Mesenchymal stem cell (in vitro differentiated cells and primary cell): ENCODE results near the gene SEMA4D.

ENCODE experiments used
- DNase-seq: peaks from one replicate; pipeline ENCODE4 v3.0.0-alpha.2; 2013
- H2AFZ ChIP-seq: one replicate; pipeline ENCODE4 v1.6.1; 2013; ENCODE audit warnings: low read depth, mild to moderate bottlenecking, control low read depth, inconsistent platforms, low read length, moderate library complexity
- H2AK5ac ChIP-seq: 2 replicates; pipeline ENCODE4 v1.6.1; 2013; ENCODE audit warnings: low read length, moderate library complexity, mild to moderate bottlenecking, inconsistent platforms; ENCODE audit not compliant: severe bottlenecking
- H2BK120ac ChIP-seq: one replicate; pipeline ENCODE4 v1.6.1; 2013; ENCODE audit warnings: low read depth, mild to moderate bottlenecking, inconsistent platforms, low read length, moderate library complexity
- H2BK12ac ChIP-seq, 2 experiments: one replicate each; pipeline ENCODE4 v1.6.1; 2013; ENCODE audit warnings: inconsistent platforms in 2 of 2, low read length in 2 of 2, mild to moderate bottlenecking in 2 of 2, moderate library complexity in 2 of 2, control low read depth in 1 of 2
- H2BK15ac ChIP-seq: one replicate; pipeline ENCODE4 v1.6.1; 2013; ENCODE audit warnings: mild to moderate bottlenecking, low read depth, inconsistent platforms; ENCODE audit not compliant: poor library complexity, severe bottlenecking
- H2BK5ac ChIP-seq: 2 replicates; pipeline ENCODE4 v1.6.1; 2013; ENCODE audit warnings: low read depth, mild to moderate bottlenecking, low read length, control low read depth, inconsistent platforms; ENCODE audit not compliant: poor library complexity, severe bottlenecking
- H3K14ac ChIP-seq, 2 experiments: one replicate each; pipeline ENCODE4 v1.6.1; 2013; ENCODE audit warnings: inconsistent platforms in 2 of 2, low read length in 2 of 2, control low read depth in 1 of 2, mild to moderate bottlenecking in 1 of 2, moderate library complexity in 1 of 2
- H3K18ac ChIP-seq, 2 experiments: one replicate each; pipeline ENCODE4 v1.6.1; 2013; ENCODE audit warnings: inconsistent platforms in 2 of 2, low read length in 2 of 2, control low read depth in 1 of 2, low read depth in 1 of 2, mild to moderate bottlenecking in 1 of 2
- H3K23ac ChIP-seq, 2 experiments: one replicate each; pipeline ENCODE4 v1.6.1; 2013; ENCODE audit warnings: inconsistent platforms in 2 of 2, low read length in 2 of 2, mild to moderate bottlenecking in 2 of 2, moderate library complexity in 2 of 2, control low read depth in 1 of 2
- H3K27ac ChIP-seq: 2 replicates; pipeline ENCODE4 v1.5.1; 2013; ENCODE audit warnings: mild to moderate bottlenecking, moderate library complexity, low read length, control low read depth, inconsistent platforms; ENCODE audit not compliant: poor library complexity, severe bottlenecking
- H3K27me3 ChIP-seq, 2 experiments: 2 replicates each; pipeline versions ENCODE4 v1.6.1 to v1.7.0; 2013; ENCODE audit warnings: low read length in 2 of 2, mild to moderate bottlenecking in 2 of 2, moderate library complexity in 2 of 2, control low read depth in 1 of 2, inconsistent platforms in 1 of 2; ENCODE audit not compliant: control insufficient read depth in 1 of 2, insufficient read depth in 1 of 2
- H3K36me3 ChIP-seq, 2 experiments: 2 replicates each; pipeline versions ENCODE4 v1.6.1 to v1.7.0; 2013; ENCODE audit warnings: low read length in 2 of 2, control low read depth in 1 of 2, inconsistent platforms in 1 of 2, low read depth in 1 of 2, mild to moderate bottlenecking in 1 of 2; ENCODE audit not compliant: insufficient read depth in 2 of 2, control insufficient read depth in 1 of 2
- H3K4ac ChIP-seq, 2 experiments: one replicate each; pipeline ENCODE4 v1.6.1; 2013; ENCODE audit warnings: inconsistent platforms in 2 of 2, low read length in 2 of 2, mild to moderate bottlenecking in 2 of 2, moderate library complexity in 2 of 2, control low read depth in 1 of 2, low read depth in 1 of 2
- H3K4me1 ChIP-seq: 2 replicates; pipeline ENCODE4 v1.6.1; 2013; ENCODE audit warnings: low read depth, low read length, control low read depth; ENCODE audit not compliant: control insufficient read depth, insufficient read depth
- H3K4me2 ChIP-seq: 2 replicates; pipeline ENCODE4 v1.6.1; 2013; ENCODE audit warnings: low read length, mild to moderate bottlenecking, inconsistent platforms; ENCODE audit not compliant: poor library complexity, severe bottlenecking
- H3K4me3 ChIP-seq, 2 experiments: 2 replicates each; pipeline versions ENCODE4 v1.5.1 to v1.7.0; 2013; ENCODE audit warnings: low read length in 2 of 2, mild to moderate bottlenecking in 2 of 2, control low read depth in 1 of 2, low read depth in 1 of 2; ENCODE audit not compliant: insufficient read depth in 1 of 2
- H3K79me1 ChIP-seq: replicated peaks from 2 replicates; pipeline ENCODE4 v1.6.1; 2013; ENCODE audit warnings: mild to moderate bottlenecking, control low read depth, low read length, inconsistent platforms; ENCODE audit not compliant: poor library complexity, severe bottlenecking
- H3K9ac ChIP-seq: 2 replicates; pipeline ENCODE4 v1.7.0; 2013; ENCODE audit warnings: mild to moderate bottlenecking, low read length, moderate library complexity
- H3K9me3 ChIP-seq: 2 replicates; pipeline ENCODE4 v1.7.0; 2013; ENCODE audit warnings: mild to moderate bottlenecking, low read length; ENCODE audit not compliant: control insufficient read depth
- H4K8ac ChIP-seq: one replicate; pipeline ENCODE4 v1.6.1; 2013; ENCODE audit warnings: inconsistent platforms, mild to moderate bottlenecking, low read length, moderate library complexity
- H4K91ac ChIP-seq: one replicate; pipeline ENCODE4 v1.6.1; 2013; ENCODE audit warnings: mild to moderate bottlenecking, low read length, inconsistent platforms
- WGBS: methylation state at CpG from one replicate; pipeline ENCODE4 v1.1.7; 2013; ENCODE audit warnings: mixed read lengths; 5-methylcytosine and 5-hydroxymethylcytosine counted together

Gene SEMA4D

GRCh38 chr9:89380437-89381307 is 117.2 kb downstream of the SEMA4D start:
- H3K4ac ChIP-seq: peak overlapping the region in 1 of 2 experiments; percentile 35
- no peak overlapping the region for H3K23ac ChIP-seq
- H3K4me2 ChIP-seq: no peak overlapping the region
- WGBS: 60% methylated on average over 26 of the region's 26 CpGs
- peak overlapping the region; percentile 30 for H3K27ac ChIP-seq
- peak overlapping the region in 1 of 2 experiments; percentile 45 for H3K14ac ChIP-seq
- peaks cover 0 to 72% of the 10 kb centered on the region in 2 experiments for H3K36me3 ChIP-seq
- no peak overlapping the region for H3K9ac ChIP-seq
- H3K18ac ChIP-seq: peak overlapping the region; percentile 2 to 64
- H3K4me3 ChIP-seq: no peak overlapping the region
- H2BK15ac ChIP-seq: peak overlapping the region; percentile 85
- H2AK5ac ChIP-seq: no peak overlapping the region
- no peak overlapping the region for H2BK120ac ChIP-seq
- no peaks in the 10 kb centered on the region for H3K9me3 ChIP-seq
- H2AFZ ChIP-seq: no peak overlapping the region
- no peaks in the 10 kb centered on the region for H3K79me1 ChIP-seq
- peak; percentile 75 for DNase-seq
- H3K27me3 ChIP-seq: peaks cover 0 to 4% of the 10 kb centered on the region in 2 experiments
- H2BK12ac ChIP-seq: peak overlapping the region in 1 of 2 experiments; percentile 37
- H4K8ac ChIP-seq: no peak overlapping the region
- no peak overlapping the region for H4K91ac ChIP-seq
- no peak overlapping the region for H2BK5ac ChIP-seq
- peaks cover 22% of the 10 kb centered on the region for H3K4me1 ChIP-seq

DNA sequence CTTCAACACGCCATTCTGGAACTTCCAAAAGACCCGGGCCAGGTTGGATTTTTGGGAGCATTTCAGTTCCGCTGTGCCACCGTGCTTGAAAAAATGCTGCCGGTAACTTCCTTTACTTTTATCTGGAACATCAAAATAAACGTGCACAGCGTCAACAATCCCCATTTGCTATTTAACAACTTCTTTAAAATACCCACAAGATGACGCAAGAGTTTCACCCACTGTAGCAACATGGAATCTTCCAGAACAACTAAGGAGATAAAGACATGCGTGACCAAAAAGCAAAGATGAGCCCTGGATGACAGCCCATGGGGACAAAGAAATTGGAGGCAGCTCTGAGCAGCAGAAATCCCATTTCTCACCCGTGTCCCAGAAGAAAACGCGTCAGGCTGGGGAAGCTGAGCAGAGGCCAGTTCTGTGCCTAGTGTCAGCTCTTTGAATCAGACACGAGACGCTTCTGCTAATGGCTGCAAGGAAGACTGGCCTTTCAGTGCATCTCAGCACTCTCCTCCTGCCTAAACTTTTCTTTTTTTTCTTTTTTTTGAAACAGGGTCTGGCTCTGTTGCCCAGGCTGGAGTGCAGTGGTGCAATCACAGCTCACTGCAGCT is 118.3 kb downstream of the SEMA4D start:
- no peak overlapping the region for H3K23ac ChIP-seq
- no peak overlapping the region for H2BK15ac ChIP-seq
- DNase-seq: no peak
- H2BK12ac ChIP-seq: no peak overlapping the region
- no peak overlapping the region for H4K8ac ChIP-seq
- WGBS: 95% methylated on average over 14 of the region's 14 CpGs
- no peak overlapping the region for H2BK120ac ChIP-seq
- no peak overlapping the region for H3K4me3 ChIP-seq
- H3K4ac ChIP-seq: no peak overlapping the region
- H3K36me3 ChIP-seq: peaks cover 0 to 61% of the 10 kb centered on the region in 2 experiments
- H3K79me1 ChIP-seq: no peaks in the 10 kb centered on the region
- no peak overlapping the region for H3K27ac ChIP-seq
- peaks cover 0 to 4% of the 10 kb centered on the region in 2 experiments for H3K27me3 ChIP-seq
- no peaks in the 10 kb centered on the region for H3K9me3 ChIP-seq
- H4K91ac ChIP-seq: no peak overlapping the region
- no peak overlapping the region for H2AFZ ChIP-seq
- H3K4me1 ChIP-seq: peaks cover 31% of the 10 kb centered on the region
- H2BK5ac ChIP-seq: no peak overlapping the region
- no peak overlapping the region for H3K14ac ChIP-seq
- H2AK5ac ChIP-seq: no peak overlapping the region
- H3K4me2 ChIP-seq: no peak overlapping the region
- H3K18ac ChIP-seq: no peak overlapping the region
- no peak overlapping the region for H3K9ac ChIP-seq

GRCh38 chr9:89379031-89379430 is 118.9 kb downstream of the SEMA4D start:
- Histone ChIP-seq H2BK15ac (no peak overlapping the region), H2AK5ac (no peak overlapping the region), H2AFZ (no peak overlapping the region), H3K79me1 (no peaks in the 10 kb centered on the region), H3K4me1 (peaks cover 36% of the 10 kb centered on the region), H4K91ac (no peak overlapping the region), H3K18ac (no peak overlapping the region), H3K14ac (no peak overlapping the region), H3K4me3 (no peak overlapping the region), H3K9me3 (no peaks in the 10 kb centered on the region), H3K27me3 (peaks cover 0 to 4% of the 10 kb centered on the region in 2 experiments), H2BK5ac (no peak overlapping the region), H2BK120ac (no peak overlapping the region), H4K8ac (no peak overlapping the region), H3K4me2 (no peak overlapping the region), H3K4ac (no peak overlapping the region), H3K9ac (no peak overlapping the region), H3K27ac (no peak overlapping the region), H3K36me3 (peaks cover 0 to 58% of the 10 kb centered on the region in 2 experiments), H3K23ac (no peak overlapping the region), H2BK12ac (no peak overlapping the region)
- no peak for DNase-seq
- WGBS: 97% methylated on average over 13 of the region's 14 CpGs

DNA sequence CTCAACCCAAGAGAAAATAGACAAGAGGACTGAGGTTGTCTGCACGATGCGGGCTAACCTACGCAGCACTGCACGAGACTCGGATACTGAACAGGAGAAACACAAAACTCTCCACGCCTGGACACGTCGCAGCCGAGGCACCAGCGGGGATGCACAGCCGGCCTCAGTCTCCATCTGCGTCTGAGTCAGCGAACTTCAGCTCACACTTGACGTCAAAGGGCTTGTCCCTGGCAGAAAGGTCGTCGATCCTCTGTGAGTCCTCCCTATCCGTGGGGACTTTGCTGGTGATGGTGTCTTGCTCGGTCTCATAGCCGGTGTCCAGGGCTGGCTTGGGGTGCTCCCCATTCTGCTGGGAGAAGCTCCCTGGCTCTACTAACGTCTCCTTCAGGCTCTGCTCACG is 119.4 kb downstream of the SEMA4D start:
- H2BK5ac ChIP-seq: no peak overlapping the region
- no peak overlapping the region for H3K27ac ChIP-seq
- H3K4ac ChIP-seq: no peak overlapping the region
- H3K9me3 ChIP-seq: no peaks in the 10 kb centered on the region
- no peak overlapping the region for H4K8ac ChIP-seq
- H4K91ac ChIP-seq: no peak overlapping the region
- no peak overlapping the region for H3K4me2 ChIP-seq
- H3K9ac ChIP-seq: no peak overlapping the region
- no peak overlapping the region for H3K18ac ChIP-seq
- peaks cover 0 to 4% of the 10 kb centered on the region in 2 experiments for H3K27me3 ChIP-seq
- peaks cover 41% of the 10 kb centered on the region for H3K4me1 ChIP-seq
- H2BK120ac ChIP-seq: no peak overlapping the region
- H2BK12ac ChIP-seq: no peak overlapping the region
- H2AFZ ChIP-seq: no peak overlapping the region
- no peak overlapping the region for H3K14ac ChIP-seq
- no peak for DNase-seq
- H3K4me3 ChIP-seq: no peak overlapping the region
- WGBS: 97% methylated on average over 21 of the region's 21 CpGs
- H3K36me3 ChIP-seq: peaks cover 0 to 54% of the 10 kb centered on the region in 2 experiments
- no peak overlapping the region for H2AK5ac ChIP-seq
- H3K79me1 ChIP-seq: no peaks in the 10 kb centered on the region
- H2BK15ac ChIP-seq: no peak overlapping the region
- no peak overlapping the region for H3K23ac ChIP-seq
